GM18526 (cell line): Measurements from ENCODE around the gene KIAA0930.

Experiments
- POLR2A ChIP-seq: IDR thresholded peaks from 3 replicates; pipeline ENCODE4 v1.6.1; 2011; ENCODE audit not compliant: insufficient read length; ENCODE audit errors: extremely low read depth

Gene KIAA0930

DNA sequence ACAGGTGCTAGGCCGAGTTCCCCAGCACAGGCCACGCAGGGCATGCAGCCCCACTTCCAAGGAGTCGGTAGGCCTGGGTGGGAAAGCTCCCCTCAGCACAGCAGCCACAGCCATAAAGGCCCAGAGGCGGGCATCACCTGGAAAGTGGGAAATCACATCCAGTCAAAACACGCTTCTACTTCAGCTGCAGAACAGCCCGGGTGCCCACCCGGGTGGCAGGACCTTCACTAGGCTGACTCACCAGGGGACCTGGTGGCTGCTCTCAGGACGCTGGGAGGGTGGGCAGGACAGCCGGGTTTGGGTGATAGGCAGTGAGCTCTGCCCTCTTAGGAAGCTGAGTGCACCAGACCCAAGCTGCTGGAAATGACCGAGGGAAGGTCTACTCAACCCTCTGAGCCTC is 7.3 kb downstream of the KIAA0930 start:
- TF ChIP-seq POLR2A = no peak

GRCh38 chr22:45231293-45231692 is 9.4 kb downstream of the KIAA0930 start:
- no peak for TF ChIP-seq POLR2A

DNA sequence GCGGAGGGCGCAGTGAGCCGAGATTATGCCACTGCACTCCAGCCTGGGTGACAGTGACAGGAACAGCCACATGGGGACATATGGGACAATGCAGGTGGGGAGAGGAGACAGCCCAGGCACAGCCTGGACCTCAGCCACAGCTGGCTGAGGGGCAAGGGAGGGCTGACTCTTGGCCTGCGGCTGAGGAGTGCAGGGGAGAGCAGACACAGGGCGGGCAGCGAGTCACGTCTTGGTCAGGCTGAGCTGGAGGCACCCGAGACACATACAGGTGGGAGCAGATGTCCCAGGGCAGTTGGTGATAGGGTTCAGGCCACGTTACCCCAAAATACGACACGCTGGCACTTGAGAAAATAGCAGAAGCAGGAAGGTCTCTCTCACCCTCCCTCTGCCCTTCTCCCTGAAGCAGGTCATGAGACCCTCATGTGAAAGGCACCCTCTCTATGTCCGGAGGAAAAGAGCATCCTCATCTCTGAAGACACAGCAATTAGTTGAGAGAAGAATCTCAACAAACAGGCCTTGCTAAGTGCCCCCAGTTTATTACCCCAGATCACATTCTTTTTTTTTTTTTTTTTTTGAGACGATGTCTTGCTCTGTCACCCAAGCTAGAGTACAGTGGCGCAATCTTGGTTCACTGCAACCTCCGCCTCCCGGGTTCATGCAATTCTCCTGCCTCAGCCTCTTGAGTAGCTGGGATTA is 10.5 kb downstream of the KIAA0930 start:
- no peak for TF ChIP-seq POLR2A

- no peak for TF ChIP-seq POLR2A
Measured at GRCh38 chr22:45229181-45229580, 11.5 kb downstream of the KIAA0930 start.

GRCh38 chr22:45228401-45228754 is 12.3 kb downstream of the KIAA0930 start:
- TF ChIP-seq POLR2A = no peak

DNA sequence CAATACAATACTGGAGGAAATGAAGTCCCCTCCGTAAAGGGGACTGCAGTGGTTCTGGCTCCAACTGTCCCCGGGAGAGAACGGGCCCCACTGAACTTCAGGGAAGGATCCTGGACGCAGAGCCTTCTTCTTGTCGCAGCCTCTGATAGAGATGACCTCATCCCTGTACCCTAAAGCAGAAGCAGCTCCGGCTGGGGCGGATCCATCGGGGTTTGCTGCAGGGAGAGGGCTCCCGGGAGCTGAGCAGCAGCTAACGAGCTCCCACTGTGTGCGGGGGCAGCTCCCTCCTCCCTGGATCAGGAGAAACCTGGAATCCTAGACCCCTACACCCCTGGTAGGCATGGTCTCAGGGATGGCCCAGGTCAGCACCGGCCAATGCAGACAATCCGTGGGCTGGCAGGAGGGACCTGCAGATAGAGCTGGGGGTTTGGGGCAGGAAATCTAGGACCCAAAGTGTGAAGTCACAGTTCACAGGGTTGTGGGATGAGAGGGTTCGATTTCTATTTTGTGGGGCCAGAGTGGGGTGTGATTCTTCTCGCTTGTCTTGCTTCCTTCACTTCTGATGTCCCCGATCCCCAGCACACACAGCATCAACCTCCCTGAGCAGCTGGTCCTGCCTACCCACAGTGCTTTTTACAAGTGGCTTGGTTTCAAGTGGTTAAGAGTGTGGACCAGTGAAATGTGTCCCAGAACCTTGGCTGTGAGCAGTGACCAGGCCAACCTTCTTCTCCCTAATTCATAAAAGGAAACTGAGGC is 12.9 kb downstream of the KIAA0930 start:
- no peak for TF ChIP-seq POLR2A

GRCh38 chr22:45226503-45227186 is 14.0 kb downstream of the KIAA0930 start:
- TF ChIP-seq POLR2A = no peak

GRCh38 chr22:45225732-45226502 is 14.8 kb downstream of the KIAA0930 start:
- TF ChIP-seq POLR2A = no peak

- no peak for TF ChIP-seq POLR2A
Measured at GRCh38 chr22:45224988-45225731, 15.5 kb downstream of the KIAA0930 start.

GRCh38 chr22:45224331-45224730 is 16.4 kb downstream of the KIAA0930 start:
- TF ChIP-seq POLR2A = no peak

GRCh38 chr22:45223304-45224117 is 17.2 kb downstream of the KIAA0930 start:
- TF ChIP-seq POLR2A = no peak

- TF ChIP-seq POLR2A = no peak
Measured at GRCh38 chr22:45221201-45221600, 19.5 kb downstream of the KIAA0930 start.

- TF ChIP-seq POLR2A = no peak
Measured at GRCh38 chr22:45218976-45219375, 21.7 kb downstream of the KIAA0930 start.

DNA sequence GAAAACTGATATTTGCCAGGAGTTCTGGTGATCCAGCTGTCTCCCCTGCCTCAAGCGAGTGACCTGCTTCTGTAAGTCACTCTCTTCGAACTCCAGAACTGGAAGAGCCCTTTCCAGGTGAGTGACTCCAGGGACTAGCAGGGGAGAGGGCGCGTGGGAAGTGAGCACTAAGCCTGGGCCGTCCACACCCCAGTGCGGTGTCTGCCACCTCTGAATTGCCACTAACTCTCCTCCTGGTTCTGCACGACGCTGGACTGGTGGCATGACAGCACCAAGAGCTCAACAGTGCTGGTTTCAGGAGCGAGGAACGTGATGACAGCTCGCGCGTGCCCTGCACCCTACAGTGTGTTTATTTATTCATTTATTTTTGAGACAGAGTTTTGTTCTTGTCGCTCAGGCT is 22.9 kb downstream of the KIAA0930 start:
- TF ChIP-seq POLR2A = no peak
